ENCODE results near the gene BPIFB3. TPM values are rescaled to one million over a fixed set of nuclear protein-coding genes. Genes with fewer than 3 reads are reported as not detected.
A peak's percentile ranks its signal among the peaks of the same experiment; 100 is the strongest.
"Not testable (repeated sequence)": the region's sequence is repeated elsewhere in the genome, so short reads cannot be mapped to it uniquely, and the experiment has no call there.

BPIFB3 gene
- total RNA-seq, 1 experiment from 2014 or later = not detected

DNA sequence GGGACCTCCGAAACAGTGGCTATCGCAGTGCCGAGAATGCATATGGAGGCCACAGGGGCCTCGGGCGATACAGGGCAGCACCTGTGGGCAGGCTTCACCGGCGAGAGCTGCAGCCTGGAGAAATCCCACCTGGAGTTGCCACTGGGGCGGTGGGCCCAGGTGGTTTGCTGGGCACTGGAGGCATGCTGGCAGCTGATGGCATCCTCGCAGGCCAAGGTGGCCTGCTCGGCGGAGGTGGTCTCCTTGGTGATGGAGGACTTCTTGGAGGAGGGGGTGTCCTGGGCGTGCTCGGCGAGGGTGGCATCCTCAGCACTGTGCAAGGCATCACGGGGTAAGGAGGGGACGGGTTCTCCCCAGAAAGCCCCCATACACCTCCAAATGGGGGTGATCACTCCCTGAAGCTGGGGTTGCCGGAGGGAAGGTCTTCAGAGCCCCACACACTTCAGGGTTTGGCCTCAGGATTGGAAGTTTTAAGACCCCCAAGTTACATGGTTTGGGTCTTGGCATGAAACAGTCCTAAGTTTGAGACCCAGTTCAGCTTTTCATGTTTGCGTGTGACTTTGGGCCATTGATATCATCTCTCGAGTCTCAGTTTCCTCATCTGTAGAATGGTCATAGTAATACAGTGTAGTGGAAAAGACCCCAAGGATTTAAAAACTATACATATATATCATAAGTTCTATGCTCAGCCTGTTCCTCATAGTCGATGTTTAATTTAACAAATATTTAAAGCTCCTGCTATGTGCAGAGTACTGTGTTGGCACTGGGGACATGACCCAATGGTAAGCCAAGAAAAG lies 30.0 kb downstream of the BPIFB3 start:
- DNase-seq (ENCODE audit: low read depth) = no peak

DNA sequence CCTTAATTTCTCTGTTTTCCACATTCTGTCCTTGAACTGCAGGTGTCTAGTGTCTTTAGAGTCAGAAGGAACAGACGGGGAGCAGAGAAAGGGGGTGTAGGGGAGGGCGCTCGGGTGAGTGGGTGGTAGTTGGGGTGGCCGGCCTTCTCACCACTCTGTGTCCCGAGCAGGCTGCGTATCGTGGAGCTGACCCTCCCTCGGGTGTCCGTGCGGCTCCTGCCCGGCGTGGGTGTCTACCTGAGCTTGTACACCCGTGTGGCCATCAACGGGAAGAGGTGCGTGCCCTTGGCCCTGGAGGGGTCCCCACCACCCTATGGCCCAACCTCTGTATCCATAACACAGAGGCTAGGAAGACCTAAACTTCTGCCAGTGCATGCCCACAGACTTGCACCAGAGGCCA lies 31.0 kb downstream of the BPIFB3 start:
- no peak for DNase-seq (ENCODE audit: low read depth)

DNA sequence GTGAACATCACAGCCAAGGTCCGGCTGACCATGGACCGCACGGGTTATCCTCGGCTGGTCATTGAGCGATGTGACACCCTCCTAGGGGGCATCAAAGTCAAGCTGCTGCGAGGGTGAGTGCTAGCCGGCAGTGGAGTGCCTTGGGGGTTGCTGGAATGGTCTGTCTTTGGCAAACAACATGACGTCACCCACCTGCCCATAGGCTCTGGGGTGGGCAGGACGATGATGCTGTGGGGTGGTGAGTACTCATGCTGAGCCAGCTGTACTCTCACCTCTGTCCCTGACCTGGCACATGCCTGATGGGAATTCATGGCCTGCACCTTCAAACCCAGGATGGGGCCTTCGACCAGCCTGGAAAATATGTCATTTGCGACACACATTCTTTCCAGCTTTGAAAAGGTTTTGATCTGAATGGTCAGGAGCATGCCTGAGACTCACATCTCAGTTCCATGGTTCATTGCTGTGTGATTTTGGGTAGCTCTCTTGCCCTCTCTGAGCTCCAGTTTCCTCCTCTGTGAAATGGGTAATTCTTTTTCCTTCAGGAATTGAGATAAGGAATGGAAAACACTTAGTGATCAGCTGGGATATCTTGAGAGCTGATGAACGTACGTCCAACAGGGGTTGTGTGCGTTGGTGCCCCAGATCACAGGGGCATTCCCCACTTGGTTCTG lies 32.5 kb downstream of the BPIFB3 start:
- peak; percentile 9 for DNase-seq (ENCODE audit: low read depth)

DNA sequence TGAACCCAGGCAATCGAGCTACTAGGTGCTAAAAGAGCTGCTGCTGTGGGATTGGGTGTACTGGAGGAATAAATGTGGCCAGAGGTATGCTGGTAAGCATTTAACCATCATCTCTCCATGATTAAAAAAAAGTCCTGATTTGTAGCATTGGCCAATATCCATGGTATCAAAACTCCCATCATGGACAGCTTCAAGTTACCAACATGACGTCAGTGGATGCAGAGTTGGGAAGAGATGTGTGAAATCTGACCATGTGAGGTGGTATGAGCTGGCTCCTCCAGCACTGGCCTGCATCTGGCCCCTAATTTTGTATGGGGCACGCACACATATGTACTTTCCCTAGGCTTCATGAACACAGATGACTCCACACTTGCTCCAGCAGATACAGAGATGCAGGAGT lies 37.4 kb downstream of the BPIFB3 start:
- no peak for DNase-seq (ENCODE audit: low read depth)

DNA sequence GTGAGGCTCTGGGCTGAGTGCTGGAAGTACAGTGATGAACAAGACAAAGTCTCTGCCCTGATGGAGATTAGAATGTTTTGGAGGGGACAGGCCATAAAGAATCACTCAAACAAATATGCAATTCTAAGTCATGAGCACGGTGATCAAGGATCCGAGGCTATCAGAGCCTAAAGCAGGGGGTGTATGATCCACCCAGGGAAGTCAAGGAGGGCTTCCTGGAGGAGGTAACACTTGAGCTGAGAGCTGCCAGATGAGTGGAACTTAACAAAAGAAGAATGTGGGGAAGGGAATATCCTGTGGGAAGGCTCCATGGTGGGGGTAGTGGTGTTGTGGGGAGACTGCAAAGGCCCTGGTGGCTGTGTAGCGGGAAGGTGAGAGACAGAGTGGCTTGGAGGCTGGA lies 38.0 kb downstream of the BPIFB3 start:
- DNase-seq (ENCODE audit: low read depth) = no peak

DNA sequence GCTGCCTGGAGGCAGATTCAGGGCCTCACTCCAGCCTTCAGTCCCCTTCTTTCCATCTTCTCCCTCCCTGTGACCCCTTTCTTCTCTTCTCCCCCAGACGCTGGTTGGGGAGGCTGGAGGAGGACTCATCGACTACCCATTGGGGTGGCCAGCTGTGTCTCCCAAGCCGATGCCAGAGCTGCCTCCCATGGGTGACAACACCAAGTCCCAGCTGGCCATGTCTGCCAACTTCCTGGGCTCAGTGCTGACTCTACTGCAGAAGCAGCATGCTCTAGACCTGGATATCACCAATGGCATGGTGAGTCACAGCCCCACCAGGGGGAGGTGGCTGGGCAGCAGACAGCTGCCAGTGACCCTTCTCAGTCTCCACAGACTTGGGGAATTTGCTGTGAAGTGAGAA lies 38.7 kb downstream of the BPIFB3 start:
- DNase-seq (ENCODE audit: low read depth) = peak; percentile 24

DNA sequence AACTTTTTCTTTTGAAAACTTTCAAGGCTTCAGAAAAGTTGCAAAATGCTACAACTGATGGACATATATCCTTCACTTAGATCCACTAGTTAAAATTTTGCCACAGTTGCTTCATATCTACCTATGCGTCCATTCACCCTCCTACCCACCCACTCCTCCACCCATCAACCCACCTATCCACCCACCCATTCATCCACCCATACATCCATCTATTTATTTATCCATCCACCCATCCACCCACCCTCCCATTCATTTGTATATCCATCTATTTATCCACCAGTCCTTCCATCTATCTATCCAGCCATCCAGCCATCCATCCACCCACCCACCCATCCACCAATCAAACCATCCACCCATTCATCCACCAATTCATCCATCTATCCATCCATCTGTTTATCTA lies 39.4 kb downstream of the BPIFB3 start:
- no peak for DNase-seq (ENCODE audit: low read depth)

DNA sequence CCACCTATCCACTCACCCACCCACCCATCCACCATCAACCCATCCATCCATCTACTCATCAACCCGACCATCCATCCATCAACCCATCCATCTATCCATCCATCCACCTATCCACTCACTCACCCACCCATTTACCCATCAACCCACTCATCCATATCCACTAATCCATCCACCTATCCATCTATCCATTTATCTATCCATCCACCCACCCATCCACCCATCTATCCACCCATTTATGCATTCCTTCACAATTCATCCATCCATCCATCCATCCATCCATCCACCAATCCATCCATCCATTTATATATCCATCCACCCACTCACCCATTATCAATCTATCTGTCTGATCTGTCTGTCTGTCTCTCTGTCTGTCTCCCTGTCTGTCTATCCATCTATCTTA lies 39.9 kb downstream of the BPIFB3 start:
- no peak for DNase-seq (ENCODE audit: low read depth)

DNA sequence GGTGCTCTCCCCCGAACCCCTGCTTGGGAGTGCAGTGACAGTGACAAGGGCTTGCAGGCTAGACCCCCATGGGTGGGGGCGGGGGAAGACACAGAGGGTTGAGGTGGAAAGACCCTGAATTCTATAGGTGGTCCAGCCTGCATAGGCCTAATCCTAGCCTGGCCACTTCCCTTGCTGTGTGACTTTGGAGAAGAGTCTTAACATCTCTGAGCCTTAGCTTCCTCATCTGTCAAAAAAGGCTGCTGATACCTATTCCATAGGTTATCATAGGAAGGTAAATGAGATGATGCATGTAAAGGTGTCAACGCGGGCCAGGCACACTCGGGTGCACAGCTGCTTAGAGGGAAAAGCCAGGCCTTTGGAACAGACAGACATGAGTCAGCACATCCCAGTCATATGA lies 41.5 kb downstream of the BPIFB3 start:
- DNase-seq (ENCODE audit: low read depth) = no peak

DNA sequence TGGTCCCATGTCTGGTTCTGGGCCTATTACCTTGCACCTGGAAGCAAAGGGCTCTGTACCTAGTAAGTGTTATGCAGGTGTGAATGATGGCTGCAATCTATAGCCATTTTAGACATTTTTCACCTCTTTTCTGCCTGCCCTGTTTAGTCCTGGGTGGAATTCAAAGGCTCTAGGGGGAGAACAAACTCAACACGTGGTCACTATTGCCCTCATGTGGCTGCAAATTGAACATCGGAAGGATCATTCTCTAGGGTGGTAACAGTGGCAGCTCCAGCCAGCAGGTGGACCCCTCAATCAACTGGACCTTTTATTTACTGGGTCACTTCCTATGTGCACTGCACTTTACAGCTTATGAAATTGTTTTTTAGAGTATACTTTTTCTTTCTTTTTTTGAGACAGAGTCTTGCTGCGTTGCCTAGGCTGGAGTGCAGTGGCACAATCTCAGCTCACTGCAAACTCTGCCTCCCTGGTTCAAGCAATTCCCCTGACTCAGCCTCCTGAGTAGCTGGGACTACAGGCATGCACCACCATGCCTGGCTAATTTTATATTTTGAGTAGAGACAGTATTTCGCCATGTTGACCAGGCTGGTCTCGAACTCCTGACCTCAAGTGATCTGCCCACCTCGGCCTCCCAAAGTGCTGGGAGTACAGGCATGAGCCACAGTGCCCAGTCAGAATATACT lies 42.3 kb downstream of the BPIFB3 start:
- DNase-seq (ENCODE audit: low read depth) = peak; percentile 67

DNA sequence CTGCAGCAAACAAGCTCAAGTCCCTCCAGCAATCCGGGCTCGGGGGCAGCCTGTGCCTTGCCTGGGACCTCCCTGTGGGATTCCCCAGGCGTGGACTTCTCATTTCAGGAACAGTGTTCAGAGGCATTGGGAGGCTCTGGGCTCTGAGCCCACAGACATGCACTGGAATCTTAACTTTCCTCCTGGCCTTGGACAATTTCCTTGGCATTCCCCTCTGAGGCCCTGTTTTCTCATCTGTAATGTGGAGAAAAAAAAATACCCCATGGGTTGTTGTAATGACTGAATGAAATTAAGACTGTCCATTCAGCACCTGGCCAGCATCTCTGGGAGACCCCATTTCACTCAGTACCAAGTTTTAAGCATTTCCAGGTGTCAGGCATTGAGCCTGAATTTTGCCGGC lies 43.3 kb downstream of the BPIFB3 start:
- DNase-seq (ENCODE audit: low read depth) = no peak

DNA sequence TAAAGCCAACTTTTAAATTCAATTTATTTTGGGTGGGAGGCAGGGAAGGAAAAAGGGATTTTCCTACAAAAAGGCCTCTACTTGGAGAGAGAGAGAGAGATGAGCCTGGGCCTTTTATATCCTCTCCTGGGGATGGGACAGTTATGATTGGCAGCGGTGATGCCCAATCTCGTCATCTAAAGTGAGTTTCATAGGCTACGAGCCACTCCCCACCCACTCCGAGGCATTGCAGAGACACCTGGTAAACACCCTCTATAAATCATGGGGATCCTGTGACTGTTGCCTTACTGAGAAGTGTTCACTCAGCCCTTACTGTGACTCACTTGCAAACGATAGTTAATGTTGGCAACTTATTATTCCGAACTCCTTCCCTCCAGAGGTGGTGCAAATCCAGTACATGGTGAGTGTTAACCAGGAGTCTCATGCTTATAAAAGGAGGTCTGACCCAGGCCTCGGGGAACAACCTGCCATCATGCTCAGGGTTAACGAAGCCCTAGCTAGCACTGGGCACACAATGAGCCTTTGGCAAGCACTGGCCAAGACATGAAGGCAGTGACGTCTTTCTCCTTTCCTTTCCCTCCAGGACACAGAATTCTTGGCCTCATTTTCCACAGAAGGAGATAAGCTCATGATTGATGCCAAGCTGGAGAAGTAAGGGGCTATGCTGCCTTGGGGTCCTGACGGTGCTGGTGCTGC lies 46.3 kb downstream of the BPIFB3 start:
- DNase-seq (ENCODE audit: low read depth) = peak; percentile 13

DNA sequence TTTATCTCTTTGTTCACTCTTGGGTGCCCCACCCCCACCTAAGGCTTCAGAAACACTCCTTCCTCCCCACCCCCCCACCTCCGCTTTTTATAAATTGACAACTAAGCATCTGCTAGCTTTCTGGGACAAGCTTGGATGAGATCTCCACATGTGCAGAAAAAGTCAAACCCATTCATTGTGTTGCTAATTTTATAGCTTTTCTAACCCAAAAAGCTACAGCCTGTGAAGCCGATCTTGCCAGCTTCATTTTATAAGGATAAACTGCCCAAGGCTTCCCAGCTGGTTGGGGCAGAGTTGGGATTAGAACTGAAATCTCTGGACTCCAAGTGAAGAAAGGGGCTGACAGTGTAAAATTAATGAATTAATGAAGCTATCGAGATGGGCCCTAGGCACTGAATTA lies 49.9 kb downstream of the BPIFB3 start:
- DNase-seq (ENCODE audit: low read depth) = no peak

DNA sequence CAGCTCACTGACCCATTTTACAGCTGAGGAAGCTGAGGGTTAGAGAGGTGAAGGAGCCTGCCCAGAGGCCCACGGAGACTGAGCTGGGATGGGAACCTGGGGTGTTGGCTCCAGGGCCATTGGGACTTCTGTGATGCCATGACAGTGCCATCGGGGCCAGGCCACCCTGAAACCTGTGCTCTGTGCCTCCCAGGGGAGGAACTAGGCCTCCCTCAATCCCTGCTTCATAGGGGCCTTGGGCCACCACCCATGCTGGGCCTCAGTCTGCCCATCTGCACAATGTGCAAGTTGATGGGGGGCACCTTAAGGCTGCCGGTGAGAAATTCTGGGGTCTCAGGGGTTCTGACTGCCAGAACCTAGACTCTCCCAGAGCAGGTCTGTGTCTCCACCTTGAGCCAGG lies 50.6 kb downstream of the BPIFB3 start:
- DNase-seq (ENCODE audit: low read depth) = no peak

DNA sequence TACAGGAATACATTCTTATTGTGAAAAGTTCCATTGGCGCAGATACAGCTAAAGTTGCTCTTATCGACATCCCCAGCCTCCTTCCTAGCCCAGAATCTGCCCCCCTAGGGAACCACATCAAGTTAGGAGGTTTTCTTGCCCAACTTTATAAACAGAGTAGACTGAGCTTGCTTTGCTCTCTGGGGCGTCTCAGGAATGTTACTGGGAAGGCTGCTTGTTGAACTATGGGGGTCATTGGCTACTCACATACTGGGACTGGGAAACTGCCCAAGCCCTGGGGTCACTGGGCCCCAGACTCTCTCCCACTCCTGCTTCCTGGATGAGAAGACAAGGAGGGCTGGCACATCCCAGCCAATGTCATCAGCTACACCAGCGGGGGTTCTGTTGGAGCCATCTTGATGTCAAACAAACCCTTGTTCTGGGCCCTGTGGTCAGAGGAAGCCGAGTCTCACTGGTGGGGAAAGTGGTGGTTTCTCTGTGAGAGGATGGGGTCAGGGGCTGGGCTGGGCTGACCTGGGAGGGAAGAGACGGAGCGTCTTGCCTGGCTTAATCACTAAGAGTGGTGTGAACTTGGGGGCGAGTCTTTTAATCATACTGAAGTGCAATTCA lies 51.7 kb downstream of the BPIFB3 start:
- DNase-seq (ENCODE audit: low read depth) = no peak

DNA sequence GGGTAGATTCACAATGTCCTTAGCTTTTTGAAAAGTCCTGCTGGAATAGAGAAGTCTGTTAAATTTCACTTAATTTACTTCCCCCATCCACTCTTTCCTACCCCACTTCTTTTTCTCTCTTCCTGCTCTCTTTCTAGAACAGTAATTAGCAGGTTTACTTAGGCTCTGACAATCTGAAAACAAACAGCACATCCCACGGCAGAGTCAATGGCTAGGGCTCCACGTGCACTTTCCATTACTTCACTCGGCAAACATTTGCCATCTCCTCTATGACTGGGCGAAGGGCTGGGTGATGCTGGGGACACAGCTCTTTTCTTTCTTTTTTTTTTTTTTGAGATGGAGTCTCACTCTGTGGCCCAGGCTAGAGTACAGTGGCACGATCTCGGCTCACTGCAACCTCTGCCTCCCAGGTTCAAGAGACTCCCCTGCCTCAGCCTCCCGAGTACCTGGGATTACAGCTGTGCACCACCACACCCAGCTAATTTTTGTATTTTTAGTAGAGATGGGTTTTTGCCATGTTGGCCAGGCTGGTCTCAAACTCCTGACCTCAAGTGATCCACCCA lies 52.4 kb downstream of the BPIFB3 start:
- DNase-seq (ENCODE audit: low read depth) = not testable (repeated sequence)

DNA sequence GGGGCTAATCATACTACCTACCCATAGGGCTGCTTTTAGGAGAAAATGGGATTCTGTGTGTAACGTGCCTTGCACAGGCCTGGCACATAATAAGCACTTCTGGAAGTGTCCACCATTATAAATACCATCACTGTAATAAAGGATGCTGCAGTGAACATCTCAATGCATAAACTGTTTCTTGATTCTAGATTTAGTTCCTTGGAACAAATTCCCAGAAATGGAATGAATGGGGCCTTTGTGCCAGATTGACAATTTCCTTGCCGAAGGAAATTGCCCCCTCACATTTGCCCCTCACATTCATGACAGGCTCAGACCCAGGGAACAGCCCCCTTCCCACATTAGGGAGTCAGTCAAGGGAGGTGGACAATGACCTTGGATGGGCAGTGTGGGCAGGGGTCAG lies 55.0 kb downstream of the BPIFB3 start:
- DNase-seq (ENCODE audit: low read depth) = no peak

DNA sequence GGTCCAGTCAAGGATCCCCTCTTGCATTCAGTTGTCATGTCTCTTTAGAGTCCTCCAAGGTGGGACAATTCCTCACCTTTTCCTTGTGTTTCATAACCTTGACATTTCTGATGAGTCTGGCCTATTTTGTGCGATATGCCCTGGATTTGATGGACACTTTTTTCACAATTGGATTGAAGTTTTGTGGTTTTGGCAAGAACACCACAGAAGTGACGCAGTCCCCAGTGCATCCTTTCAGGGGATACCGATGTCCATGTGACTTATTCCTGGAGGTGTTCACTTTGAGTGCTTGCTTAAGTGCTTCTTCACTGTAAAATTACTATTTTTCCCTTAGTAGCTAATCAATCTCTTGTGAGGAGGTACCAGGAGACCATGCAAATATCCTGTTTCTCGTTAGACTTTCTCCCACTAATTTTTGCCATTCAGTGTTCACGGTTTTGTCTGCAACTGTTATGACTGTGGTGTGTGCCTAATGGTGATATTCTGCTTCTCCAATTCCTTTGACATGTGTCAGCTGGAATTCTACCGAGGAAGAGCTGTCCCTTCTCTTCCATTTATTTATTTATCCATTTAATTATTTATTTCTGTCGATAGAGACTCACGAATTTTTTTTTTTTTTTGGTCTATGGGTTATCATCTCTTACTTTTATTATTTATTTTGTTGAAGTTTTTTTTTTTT lies 56.6 kb downstream of the BPIFB3 start:
- peak; percentile 34 for DNase-seq (ENCODE audit: low read depth)

DNA sequence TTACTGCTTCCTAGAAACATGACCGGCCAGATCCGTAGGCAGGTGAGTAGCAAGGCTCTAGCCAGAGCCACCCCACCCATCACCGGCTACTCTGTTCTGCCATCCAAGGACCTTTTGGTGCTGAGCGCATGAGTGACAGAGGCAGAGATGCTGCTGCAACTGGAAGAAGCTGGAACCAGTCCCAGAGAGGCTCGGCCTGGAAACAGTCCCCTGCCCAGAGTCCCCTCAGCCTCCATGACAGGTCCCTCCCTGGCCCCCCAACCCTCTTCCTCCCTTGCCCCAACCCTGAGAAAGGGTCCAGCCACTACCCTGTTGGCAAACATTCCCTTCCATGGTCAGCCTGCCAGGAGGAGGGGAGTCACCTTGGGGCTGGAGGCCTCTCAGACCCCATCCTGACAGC lies 57.6 kb downstream of the BPIFB3 start:
- no peak for DNase-seq (ENCODE audit: low read depth)

DNA sequence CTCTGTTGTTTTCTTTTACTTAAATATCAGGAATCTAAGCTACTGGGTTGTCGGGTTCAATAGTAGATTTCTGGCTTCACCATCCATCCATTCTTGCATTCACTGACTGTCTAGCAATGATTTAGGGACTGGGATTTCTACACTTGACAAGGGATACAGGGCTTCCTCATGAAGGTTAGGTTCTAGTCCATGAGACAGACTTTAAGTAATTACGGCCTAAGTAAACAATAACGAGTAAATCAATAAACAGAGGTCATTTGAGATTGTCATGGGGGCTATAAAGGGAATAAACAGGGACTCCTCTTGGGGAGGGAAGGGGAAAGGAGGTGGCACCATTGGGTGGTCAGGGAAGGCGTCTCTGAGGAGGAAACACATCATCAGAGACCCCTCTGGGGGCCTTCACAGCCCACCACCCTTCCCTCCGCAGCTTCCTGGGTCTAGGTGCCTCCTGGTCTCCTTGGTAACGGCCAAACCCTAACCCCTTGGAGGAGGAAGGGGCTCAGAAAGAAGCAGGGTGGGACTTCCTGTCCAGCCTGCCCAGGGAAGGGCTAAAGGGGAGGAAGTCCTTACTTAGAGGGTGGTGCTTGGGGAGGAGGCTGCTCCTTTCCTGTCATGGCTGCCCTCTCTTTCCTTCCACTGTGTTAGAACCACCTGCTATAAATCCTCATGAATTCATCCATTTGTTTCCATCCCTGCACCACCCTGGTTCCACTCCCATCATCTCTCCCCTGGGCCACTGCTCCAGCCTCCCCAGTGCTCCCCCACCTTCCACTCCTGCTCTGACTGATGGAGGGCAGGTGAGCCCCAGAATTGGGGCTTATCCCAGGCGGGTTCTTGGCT lies 59.1 kb downstream of the BPIFB3 start:
- DNase-seq (ENCODE audit: low read depth) = no peak

Measured in HT1080 (cell line).